SK-N-DZ (cell line): ENCODE results near the gene PHF2.

Experiments
- DNase-seq: peaks from one replicate; pipeline ENCODE4 v3.0.0-alpha.2; 2015; ENCODE audit warnings: low spot score

Gene PHF2

GRCh38 chr9:93599571-93600403 is 23.4 kb downstream of the PHF2 start:
- DNase-seq: no peak

- no peak for DNase-seq
These were observed 24.1 kb downstream of the PHF2 start for GRCh38 chr9:93600504-93600903.

GRCh38 chr9:93601063-93601462 is 24.7 kb downstream of the PHF2 start:
- no peak for DNase-seq

- DNase-seq: no peak
These were observed 25.3 kb downstream of the PHF2 start for GRCh38 chr9:93601666-93602065.

GRCh38 chr9:93603011-93603410 is 26.6 kb downstream of the PHF2 start:
- no peak for DNase-seq

- no peak for DNase-seq
These were observed 27.5 kb downstream of the PHF2 start for GRCh38 chr9:93603906-93604326.

- DNase-seq: no peak
These were observed 29.8 kb downstream of the PHF2 start for GRCh38 chr9:93606187-93606586.

GRCh38 chr9:93610206-93610605 is 33.8 kb downstream of the PHF2 start:
- DNase-seq: no peak

GRCh38 chr9:93612052-93612795 is 35.8 kb downstream of the PHF2 start:
- no peak for DNase-seq

- no peak for DNase-seq
These were observed 36.4 kb downstream of the PHF2 start for GRCh38 chr9:93612796-93613154.

GRCh38 chr9:93613174-93613573 is 36.8 kb downstream of the PHF2 start:
- no peak for DNase-seq

GRCh38 chr9:93613791-93614190 is 37.4 kb downstream of the PHF2 start:
- DNase-seq: no peak

- DNase-seq: no peak
These were observed 38.6 kb downstream of the PHF2 start for GRCh38 chr9:93614830-93615468.

GRCh38 chr9:93616044-93616443 is 39.7 kb downstream of the PHF2 start:
- no peak for DNase-seq

- no peak for DNase-seq
These were observed 40.9 kb downstream of the PHF2 start for GRCh38 chr9:93617273-93617672.

GRCh38 chr9:93619272-93619775 is 42.9 kb downstream of the PHF2 start:
- DNase-seq: no peak

GRCh38 chr9:93620041-93620506 is 43.7 kb downstream of the PHF2 start:
- DNase-seq: no peak

GRCh38 chr9:93620881-93621820 is 44.8 kb downstream of the PHF2 start:
- DNase-seq: no peak

GRCh38 chr9:93621922-93622321 is 45.5 kb downstream of the PHF2 start:
- no peak for DNase-seq

- DNase-seq: no peak
These were observed 46.3 kb downstream of the PHF2 start for GRCh38 chr9:93622691-93623090.

GRCh38 chr9:93623753-93624152 is 47.4 kb downstream of the PHF2 start:
- DNase-seq: no peak
